Mucosa of stomach (tissue), 1 donor: Measurements from ENCODE around the gene ROBO1.

Experiments
- H3K27me3 ChIP-seq: one replicate; pipeline ENCODE4 v1.7.0; 2013; ENCODE audit warnings: mild to moderate bottlenecking, low read length; ENCODE audit not compliant: control insufficient read depth, insufficient read depth
- H3K36me3 ChIP-seq: one replicate; pipeline ENCODE4 v1.7.0; 2013; ENCODE audit warnings: low read length; ENCODE audit not compliant: control insufficient read depth, insufficient read depth
- H3K4me1 ChIP-seq: one replicate; pipeline ENCODE4 v1.7.0; 2013; ENCODE audit warnings: mild to moderate bottlenecking, low read length; ENCODE audit not compliant: control insufficient read depth, insufficient read depth
- H3K4me3 ChIP-seq: one replicate; pipeline ENCODE4 v1.7.0; 2013; ENCODE audit warnings: low read length
- H3K9ac ChIP-seq: one replicate; pipeline ENCODE4 v1.7.0; 2013; ENCODE audit warnings: mild to moderate bottlenecking, low read length, moderate library complexity
- H3K9me3 ChIP-seq: one replicate; pipeline ENCODE4 v1.7.0; 2013; ENCODE audit warnings: mild to moderate bottlenecking, low read length, moderate library complexity; ENCODE audit not compliant: control insufficient read depth
- donor health status: Pancreatic carcinoma.

Gene ROBO1

DNA sequence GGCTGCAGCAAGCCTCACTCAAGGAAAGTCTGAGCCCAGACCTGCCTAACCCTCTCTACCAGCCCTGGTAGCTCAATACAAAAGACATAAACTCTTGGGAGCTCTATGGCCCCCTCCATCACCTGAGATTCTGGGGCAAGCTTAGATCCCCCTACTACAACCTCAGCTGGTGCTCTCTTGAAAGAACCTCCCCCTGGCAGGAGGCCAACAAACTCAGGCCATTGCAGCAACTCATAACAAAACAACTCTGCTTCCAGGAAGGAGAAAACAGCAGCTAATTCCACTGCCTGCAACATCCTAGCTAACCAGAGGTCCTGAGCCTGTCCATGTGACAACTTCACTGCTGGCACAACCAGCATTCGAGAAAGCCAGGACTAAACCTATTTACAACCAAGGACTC is 169.2 kb downstream of the ROBO1 start:
- Histone ChIP-seq H3K36me3 (no peaks in the 10 kb centered on the region), H3K4me1 (no peaks in the 10 kb centered on the region), H3K9ac (no peak overlapping the region), H3K4me3 (no peak overlapping the region), H3K27me3 (no peaks in the 10 kb centered on the region), H3K9me3 (no peaks in the 10 kb centered on the region)

DNA sequence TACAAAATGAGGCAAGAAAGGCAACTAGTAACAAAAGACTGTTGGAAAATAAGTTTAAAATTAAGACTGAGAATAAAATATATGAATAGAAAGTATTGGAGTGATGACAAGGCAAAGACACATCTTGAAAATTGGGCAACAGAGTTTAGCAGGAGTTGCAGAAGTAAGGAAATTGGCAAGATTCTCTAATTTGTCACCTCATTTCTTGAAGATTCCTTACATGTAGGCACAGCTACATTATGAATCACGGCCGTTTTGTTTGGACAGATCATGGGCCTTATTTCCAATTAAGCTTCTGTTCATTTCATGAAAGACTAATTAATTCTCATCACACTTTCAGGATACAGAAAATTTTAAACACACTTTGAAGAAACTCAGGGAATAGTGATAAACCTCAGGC is 170.1 kb downstream of the ROBO1 start:
- H3K9me3 ChIP-seq = no peaks in the 10 kb centered on the region
- H3K27me3 ChIP-seq = no peaks in the 10 kb centered on the region
- no peaks in the 10 kb centered on the region for H3K36me3 ChIP-seq
- H3K9ac ChIP-seq = no peak overlapping the region
- no peaks in the 10 kb centered on the region for H3K4me1 ChIP-seq
- no peak overlapping the region for H3K4me3 ChIP-seq

DNA sequence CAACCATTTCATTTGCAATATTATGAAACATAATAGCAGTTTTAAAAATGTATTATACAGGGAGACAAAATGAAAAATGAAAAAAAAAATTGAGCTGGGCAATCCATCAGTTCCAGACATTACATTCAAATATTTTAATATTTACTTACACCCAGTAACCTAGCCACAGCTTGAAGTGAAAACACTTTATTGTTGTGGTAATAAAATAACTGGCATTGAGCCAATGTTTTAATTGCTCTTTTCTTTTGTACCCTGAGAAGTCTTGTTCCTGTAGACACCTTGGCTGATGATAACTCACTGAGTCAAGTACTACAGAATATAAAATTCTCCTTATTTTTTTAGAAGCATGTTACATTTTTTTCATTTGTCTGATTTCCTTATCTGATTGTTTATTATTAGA is 180.6 kb downstream of the ROBO1 start:
- Histone ChIP-seq H3K4me1 (no peaks in the 10 kb centered on the region), H3K9ac (no peak overlapping the region), H3K4me3 (no peak overlapping the region), H3K27me3 (no peaks in the 10 kb centered on the region), H3K36me3 (no peaks in the 10 kb centered on the region), H3K9me3 (no peaks in the 10 kb centered on the region)

DNA sequence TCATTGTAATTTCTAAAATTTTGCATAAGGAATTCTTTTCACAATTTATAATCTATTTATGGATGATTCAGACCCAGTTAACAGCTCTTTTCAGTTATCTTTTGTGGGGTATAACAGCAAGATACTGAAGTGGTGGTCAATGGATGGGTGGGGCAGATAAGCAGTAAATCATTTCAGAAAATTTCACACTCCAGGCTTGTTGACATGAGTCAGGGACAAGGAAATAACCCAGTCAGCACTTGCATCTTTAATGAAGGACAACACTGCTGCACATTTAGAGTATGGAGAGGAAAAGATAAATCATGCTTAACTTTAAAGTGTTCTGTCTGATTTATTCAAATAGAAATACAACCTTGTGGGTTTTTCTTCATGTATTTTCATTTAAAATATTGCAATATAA is 181.6 kb downstream of the ROBO1 start:
- no peak overlapping the region for H3K4me3 ChIP-seq
- H3K4me1 ChIP-seq = no peaks in the 10 kb centered on the region
- no peaks in the 10 kb centered on the region for H3K9me3 ChIP-seq
- H3K36me3 ChIP-seq = no peaks in the 10 kb centered on the region
- H3K27me3 ChIP-seq = no peaks in the 10 kb centered on the region
- no peak overlapping the region for H3K9ac ChIP-seq

DNA sequence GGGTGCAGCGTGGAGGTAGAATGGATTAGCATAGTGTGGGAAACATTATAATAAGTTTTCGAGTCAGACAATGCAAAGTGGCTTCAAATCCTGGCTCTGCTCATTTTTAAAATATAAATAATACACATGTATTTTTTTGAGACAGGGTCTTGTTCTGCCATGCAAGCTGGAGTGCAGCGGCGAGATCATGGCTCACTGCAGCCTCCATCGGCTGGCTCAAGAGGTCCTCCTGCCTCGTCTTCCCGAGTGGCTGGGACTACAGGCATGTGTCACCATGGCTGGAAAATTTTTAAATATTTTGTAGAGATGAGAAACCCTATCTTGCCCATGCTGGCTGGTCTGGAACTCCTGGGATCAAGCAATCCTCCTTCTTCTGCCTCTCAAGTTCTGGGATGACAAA is 194.9 kb downstream of the ROBO1 start:
- Histone ChIP-seq H3K27me3 (no peaks in the 10 kb centered on the region), H3K36me3 (no peaks in the 10 kb centered on the region), H3K9ac (no peak overlapping the region), H3K9me3 (no peaks in the 10 kb centered on the region), H3K4me1 (no peaks in the 10 kb centered on the region), H3K4me3 (no peak overlapping the region)

DNA sequence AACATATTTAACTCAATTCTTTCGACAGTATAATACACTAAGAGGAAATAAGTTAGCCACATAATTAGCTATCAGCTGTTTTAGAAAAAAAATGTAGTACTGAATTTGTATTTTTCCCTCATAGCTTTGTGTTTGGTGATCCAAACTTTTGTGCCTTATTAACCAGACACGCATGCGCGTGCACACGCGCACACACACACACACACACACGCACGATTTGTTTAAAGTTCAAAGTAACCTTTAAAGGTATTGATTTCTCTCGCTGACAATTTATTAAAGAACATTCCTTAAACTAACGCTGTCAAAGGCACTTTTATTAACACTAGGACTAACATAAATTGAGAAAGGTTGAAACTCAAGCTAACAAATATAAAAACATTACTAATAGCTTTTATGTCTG is 198.9 kb downstream of the ROBO1 start:
- Histone ChIP-seq H3K4me1 (no peaks in the 10 kb centered on the region), H3K9ac (no peak overlapping the region), H3K36me3 (no peaks in the 10 kb centered on the region), H3K9me3 (no peaks in the 10 kb centered on the region), H3K4me3 (no peak overlapping the region), H3K27me3 (no peaks in the 10 kb centered on the region)

- Histone ChIP-seq H3K4me3 (no peak overlapping the region), H3K36me3 (no peaks in the 10 kb centered on the region), H3K9me3 (no peaks in the 10 kb centered on the region), H3K27me3 (no peaks in the 10 kb centered on the region), H3K9ac (no peak overlapping the region), H3K4me1 (no peaks in the 10 kb centered on the region)
These were observed 203.6 kb downstream of the ROBO1 start for GRCh38 chr3:79564192-79564591.

DNA sequence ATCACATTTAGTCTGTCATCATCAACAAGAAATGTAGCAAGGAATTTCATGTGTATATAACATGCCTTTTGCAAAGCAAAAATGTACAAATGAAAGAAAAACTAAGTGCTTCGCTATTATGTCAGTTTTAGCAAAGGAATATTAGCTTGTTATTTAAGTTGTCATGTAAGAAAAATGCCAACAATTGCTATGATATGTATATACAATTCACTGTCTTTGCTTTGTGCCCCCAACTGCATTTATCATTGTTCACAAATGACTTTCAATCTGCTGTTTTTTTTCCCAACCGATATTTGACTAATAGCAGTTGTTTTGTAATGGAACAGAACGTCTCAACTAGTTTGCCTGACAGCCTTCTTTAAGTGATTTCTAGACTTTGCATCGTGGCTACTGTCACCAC is 207.1 kb downstream of the ROBO1 start:
- Histone ChIP-seq H3K4me1 (no peaks in the 10 kb centered on the region), H3K4me3 (no peak overlapping the region), H3K36me3 (no peaks in the 10 kb centered on the region), H3K9me3 (no peaks in the 10 kb centered on the region), H3K27me3 (no peaks in the 10 kb centered on the region), H3K9ac (no peak overlapping the region)

DNA sequence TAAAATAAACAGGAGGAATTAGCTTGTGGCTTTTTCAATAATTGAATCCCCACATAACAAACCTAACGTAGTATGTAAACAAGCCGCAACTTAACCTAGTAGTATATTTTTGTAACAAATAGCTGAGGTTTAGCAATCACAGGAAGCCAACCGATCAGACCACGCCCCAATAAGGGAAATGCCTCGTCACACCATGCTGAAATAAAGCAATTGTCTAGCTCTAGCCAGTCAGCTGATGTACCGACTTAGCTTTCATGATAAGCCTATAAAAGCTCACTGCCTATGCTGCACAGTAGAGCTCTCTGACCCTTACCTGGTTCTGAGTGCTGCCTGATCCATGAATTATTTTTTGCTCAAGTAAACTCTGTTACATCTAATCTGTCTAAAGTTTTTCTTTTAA is 208.9 kb downstream of the ROBO1 start:
- Histone ChIP-seq H3K4me1 (no peaks in the 10 kb centered on the region), H3K9me3 (no peaks in the 10 kb centered on the region), H3K36me3 (no peaks in the 10 kb centered on the region), H3K4me3 (no peak overlapping the region), H3K27me3 (no peaks in the 10 kb centered on the region), H3K9ac (no peak overlapping the region)

DNA sequence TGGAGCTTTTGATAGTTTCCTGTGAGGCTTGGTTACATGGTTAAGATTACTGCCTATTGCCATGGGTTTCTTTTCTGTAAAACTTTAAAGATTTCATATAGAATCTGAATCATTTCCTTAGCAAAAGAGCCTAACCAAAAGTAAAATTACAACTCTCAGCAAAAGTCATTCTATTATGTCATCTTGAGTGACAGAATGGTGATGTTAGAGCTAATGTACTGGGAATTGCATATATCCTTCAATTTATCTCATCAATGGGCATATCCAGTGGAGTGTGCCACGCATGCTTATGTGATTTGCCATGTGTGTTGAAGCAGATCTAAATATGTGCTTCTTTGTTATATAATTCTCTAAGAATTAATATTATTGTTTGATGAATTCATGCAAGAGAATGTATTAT is 212.1 kb downstream of the ROBO1 start:
- Histone ChIP-seq H3K4me1 (no peaks in the 10 kb centered on the region), H3K27me3 (no peaks in the 10 kb centered on the region), H3K9me3 (no peaks in the 10 kb centered on the region), H3K36me3 (no peaks in the 10 kb centered on the region), H3K4me3 (no peak overlapping the region), H3K9ac (no peak overlapping the region)

- H3K9ac ChIP-seq = no peak overlapping the region
- no peak overlapping the region for H3K4me3 ChIP-seq
- H3K27me3 ChIP-seq = no peaks in the 10 kb centered on the region
- no peaks in the 10 kb centered on the region for H3K36me3 ChIP-seq
- H3K9me3 ChIP-seq = no peaks in the 10 kb centered on the region
- H3K4me1 ChIP-seq = no peaks in the 10 kb centered on the region
These were observed 215.8 kb downstream of the ROBO1 start for GRCh38 chr3:79551997-79552396.

DNA sequence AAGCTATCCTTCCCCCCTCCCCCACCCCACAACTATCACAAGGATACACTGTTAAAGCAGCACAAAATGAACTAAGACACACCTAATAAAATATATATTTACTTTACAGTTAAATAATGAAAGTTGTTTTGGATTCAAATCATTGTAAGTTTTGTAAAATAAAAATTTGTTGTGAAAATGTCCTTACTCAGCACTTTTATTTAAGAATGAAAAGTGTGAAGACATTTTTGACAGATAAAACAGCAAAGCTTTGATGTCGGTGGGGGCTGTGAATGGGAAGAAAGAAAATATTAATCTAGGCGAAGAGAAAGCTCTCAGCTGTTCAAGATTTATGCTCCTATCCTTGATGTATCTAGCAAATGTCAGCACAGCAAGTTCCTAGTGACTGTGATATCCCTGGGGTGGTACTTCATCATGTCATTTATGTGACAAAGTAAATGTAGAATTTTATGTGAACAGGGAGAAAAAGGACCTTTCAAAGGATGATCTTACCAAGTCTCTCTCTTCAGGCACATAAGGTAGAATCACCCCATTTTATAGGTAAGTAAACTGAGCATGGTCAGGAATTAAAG is 216.4 kb downstream of the ROBO1 start:
- H3K4me1 ChIP-seq = no peaks in the 10 kb centered on the region
- H3K9me3 ChIP-seq = no peaks in the 10 kb centered on the region
- no peaks in the 10 kb centered on the region for H3K36me3 ChIP-seq
- no peak overlapping the region for H3K4me3 ChIP-seq
- no peaks in the 10 kb centered on the region for H3K27me3 ChIP-seq
- H3K9ac ChIP-seq = no peak overlapping the region
